Measurements from ENCODE around the gene LMTK3.

The LMTK3 gene

DNA sequence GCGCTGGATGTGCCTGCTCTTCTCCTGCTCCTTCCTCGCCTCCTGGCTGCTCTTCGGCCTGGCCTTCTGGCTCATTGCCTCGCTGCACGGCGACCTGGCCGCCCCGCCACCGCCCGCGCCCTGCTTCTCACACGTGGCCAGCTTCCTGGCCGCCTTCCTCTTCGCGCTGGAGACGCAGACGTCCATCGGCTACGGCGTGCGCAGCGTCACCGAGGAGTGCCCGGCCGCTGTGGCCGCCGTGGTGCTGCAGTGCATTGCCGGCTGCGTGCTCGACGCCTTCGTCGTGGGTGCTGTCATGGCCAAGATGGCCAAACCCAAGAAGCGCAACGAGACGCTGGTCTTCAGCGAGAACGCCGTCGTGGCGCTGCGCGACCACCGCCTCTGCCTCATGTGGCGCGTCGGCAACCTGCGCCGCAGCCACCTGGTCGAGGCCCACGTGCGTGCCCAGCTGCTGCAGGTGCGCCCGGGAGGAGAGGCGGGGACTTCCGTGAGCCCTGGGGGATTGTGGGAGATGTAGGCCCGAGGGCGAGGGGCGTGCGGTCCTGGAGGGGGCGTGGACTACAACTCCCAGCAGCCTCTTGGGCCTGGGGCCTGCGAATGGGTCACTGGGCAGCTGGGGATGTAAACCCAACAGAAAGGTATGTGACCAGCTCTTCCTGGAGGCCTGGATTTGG, 49.5 kb downstream of the LMTK3 start:
- no peaks in the 10 kb centered on the region for H3K4me1 Mint-ChIP-seq
- ATAC-seq (no peak), DNase-seq (no peak)
- H3K27ac Mint-ChIP-seq, result no peak overlapping the region
- H3K36me3 Mint-ChIP-seq (ENCODE audit: low read depth), result peaks cover 20% of the 10 kb centered on the region
- H3K4me3 Mint-ChIP-seq, result no peak overlapping the region
- H3K9me3 Mint-ChIP-seq, result no peaks in the 10 kb centered on the region
- H3K27me3 Mint-ChIP-seq, result no peaks in the 10 kb centered on the region

DNA sequence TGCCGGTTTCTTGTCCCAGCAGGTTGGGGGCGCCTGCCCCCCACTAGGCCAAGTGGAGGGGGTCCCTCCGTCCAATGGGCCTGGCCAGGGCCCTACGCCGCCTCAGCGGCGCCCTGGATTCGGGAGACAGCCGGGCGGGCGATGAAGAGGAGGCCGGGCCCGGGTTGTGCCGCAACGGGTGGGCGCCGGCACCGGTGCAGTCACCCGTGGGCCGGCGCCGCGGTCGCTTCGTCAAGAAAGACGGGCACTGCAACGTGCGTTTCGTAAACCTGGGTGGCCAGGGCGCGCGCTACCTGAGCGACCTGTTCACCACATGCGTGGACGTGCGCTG, 50.0 kb downstream of the LMTK3 start:
- ATAC-seq (no peak), DNase-seq (no peak)

DNA sequence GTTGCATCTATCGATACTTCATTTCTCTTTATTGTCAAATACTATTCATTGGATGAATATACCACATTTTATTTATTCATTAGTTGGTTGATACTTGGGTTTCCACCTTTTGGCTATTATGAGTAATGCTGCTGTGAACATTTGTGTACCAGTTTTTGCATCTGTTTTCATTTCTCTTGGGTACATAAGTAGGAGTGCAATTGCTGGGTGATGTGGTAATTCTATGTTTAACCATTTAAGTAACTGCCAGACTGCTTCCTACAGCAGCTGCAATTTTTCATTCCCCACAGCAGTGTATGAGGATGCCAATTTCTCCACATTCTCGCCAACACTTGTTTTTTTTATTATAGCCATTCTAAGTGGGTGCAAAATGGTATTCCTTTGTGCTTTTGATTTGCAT, 53.6 kb downstream of the LMTK3 start:
- H3K4me1 Mint-ChIP-seq, result peaks cover 6% of the 10 kb centered on the region
- H3K27me3 Mint-ChIP-seq, result no peaks in the 10 kb centered on the region
- ATAC-seq, result no peak
- H3K4me3 Mint-ChIP-seq, result no peak overlapping the region
- peaks cover 24% of the 10 kb centered on the region for H3K36me3 Mint-ChIP-seq (ENCODE audit: low read depth)
- no peaks in the 10 kb centered on the region for H3K9me3 Mint-ChIP-seq
- DNase-seq, result no peak
- H3K27ac Mint-ChIP-seq, result no peak overlapping the region

More for the DNA sequence above, 50.0 kb downstream of the LMTK3 start:
- H3K4me3 Mint-ChIP-seq, result no peak overlapping the region
- H3K27ac Mint-ChIP-seq, result no peak overlapping the region
- no peaks in the 10 kb centered on the region for H3K9me3 Mint-ChIP-seq
- peaks cover 20% of the 10 kb centered on the region for H3K36me3 Mint-ChIP-seq (ENCODE audit: low read depth)
- no peaks in the 10 kb centered on the region for H3K4me1 Mint-ChIP-seq
- no peaks in the 10 kb centered on the region for H3K27me3 Mint-ChIP-seq

DNA sequence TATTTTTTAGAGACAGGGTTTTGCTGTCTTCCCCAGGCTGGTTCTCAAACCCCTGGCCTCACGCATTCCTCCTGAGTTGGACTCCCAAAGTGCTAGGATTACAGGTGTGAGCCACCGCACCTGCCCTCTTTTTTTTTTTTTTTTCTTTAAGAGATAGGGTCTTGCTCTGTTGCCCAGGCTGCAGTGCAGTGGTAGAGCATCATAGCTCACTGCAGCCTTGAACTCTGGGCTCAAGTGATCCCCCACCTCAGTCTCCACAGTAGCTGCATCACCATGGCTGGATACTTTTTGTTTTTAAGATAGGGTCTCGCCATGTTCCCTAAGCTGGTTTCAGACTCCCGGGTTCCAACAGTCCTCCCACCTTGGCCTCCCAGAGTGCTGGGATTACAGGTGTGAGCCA, 54.8 kb downstream of the LMTK3 start:
- ATAC-seq (no peak), DNase-seq (no peak)
- Mint-ChIP-seq H3K4me3 (no peak overlapping the region), H3K27me3 (no peaks in the 10 kb centered on the region), H3K9me3 (no peaks in the 10 kb centered on the region), H3K4me1 (peaks cover 6% of the 10 kb centered on the region), H3K36me3 (ENCODE audit: low read depth) (peaks cover 22% of the 10 kb centered on the region), H3K27ac (no peak overlapping the region)

DNA sequence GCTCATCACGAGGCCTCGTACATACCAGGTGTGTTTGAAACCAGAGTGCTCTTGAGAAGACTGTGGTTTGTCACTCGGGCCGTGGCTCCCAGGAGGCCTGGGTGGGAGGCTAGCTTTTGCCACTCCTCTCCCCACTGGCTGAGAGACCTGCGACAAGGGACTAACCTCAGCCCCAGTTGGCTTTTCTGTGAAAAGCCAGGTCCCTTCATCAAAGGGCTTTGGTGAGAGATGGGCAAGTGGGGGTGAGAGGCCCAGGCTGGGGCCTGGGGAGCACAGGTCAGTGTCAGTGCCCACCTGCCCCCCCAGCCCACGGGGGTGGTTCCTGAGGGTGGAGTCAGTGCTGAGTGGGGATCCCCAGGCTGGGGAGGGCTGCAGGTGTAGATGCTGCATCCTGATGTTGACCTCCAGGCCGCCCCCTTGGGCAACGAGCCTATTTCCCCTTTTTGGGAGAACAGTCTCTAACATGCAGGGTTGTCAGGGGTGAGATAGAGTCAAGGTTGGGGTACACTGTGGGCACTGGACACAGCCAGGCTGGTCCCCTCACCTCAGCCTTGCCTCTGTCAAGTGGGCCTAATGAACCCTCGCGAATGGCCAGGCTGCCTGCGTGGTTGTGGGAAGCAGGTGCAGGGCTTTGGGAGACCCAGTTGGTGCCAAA, 55.6 kb downstream of the LMTK3 start:
- DNase-seq (no peak), ATAC-seq (no peak)
- Mint-ChIP-seq H3K9me3 (no peaks in the 10 kb centered on the region), H3K4me1 (peaks cover 8% of the 10 kb centered on the region), H3K27ac (no peak overlapping the region), H3K36me3 (ENCODE audit: low read depth) (peaks cover 28% of the 10 kb centered on the region), H3K27me3 (no peaks in the 10 kb centered on the region), H3K4me3 (no peak overlapping the region)

DNA sequence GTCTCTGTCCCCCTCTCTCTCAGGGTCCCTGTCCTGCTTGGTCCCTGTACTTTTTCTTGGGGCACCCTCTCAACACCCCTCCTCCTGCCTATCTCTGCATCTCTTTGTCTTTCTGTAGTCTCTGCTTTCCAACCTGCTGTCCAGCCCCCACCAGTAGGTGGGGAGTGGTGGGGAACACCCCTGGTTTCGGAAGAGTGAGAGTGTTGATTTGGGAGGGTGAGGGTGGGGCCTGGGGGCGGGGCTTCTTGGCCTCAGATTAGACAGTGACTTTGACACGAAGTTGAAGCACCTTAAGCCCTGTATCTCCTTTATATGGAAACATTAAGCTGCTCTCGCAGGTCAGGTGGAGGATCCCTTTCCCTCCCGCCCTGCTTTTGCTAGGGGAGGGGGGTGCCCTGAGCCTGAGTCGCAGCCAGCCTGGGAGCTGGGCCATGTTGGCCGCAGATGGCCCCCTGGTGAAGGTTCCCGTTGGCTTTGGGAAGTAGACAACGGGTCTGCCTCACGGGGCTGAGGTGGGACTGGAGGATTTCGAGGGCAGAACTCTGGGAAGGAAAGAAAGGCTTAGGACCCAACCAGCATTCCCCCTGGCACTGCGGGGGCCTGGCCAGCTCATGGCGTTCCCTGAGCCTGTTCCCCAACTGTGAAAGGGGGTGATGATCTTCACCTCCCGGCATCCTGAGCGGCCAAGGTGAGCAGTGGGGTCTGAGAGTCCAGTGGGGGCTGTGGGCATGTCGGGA, 56.3 kb downstream of the LMTK3 start, which contains the start of gene KCNJ14:
TSS of gene KCNJ14 (plus strand) at position 404 of the 737 bp plus-strand sequence. CDS start 6,151 bp downstream, outside the sequence.
- H3K27me3 Mint-ChIP-seq, result no peaks in the 10 kb centered on the region
- peaks cover 27% of the 10 kb centered on the region for H3K36me3 Mint-ChIP-seq (ENCODE audit: low read depth)

DNA sequence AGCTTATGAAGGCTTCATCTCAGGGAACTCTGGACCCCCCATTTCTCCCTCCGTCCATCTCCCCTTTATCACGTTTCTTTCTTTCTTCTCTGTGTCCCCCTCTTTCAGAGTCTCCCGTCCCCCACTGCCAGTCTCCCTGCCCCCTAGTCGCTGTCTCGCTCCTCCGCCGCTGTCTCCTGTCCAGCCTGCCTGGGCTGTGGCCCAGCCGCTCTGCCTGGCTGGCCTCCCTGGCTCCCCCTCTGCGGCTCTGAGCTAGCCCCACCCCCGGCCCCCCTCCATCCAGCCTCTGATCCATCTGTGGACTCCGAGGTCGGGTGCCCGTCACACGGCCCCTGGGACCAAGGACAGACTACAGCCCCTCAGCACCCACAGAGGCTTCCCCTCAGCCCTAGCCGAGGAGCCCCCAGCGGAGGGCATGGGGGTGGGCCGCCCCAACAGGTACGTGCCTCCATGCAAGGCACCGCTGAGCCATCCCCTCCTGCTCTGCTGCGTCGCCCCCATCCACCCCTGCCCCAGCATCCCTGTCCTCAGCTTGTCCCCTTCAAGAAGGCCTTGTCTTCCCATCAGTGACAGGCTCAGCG, 57.4 kb downstream of the LMTK3 start:
- no peaks in the 10 kb centered on the region for H3K9me3 Mint-ChIP-seq
- H3K4me1 Mint-ChIP-seq, result peaks cover 8% of the 10 kb centered on the region
- H3K27ac Mint-ChIP-seq, result no peak overlapping the region
- DNase-seq (no peak), ATAC-seq (no peak)
- H3K36me3 Mint-ChIP-seq (ENCODE audit: low read depth), result peaks cover 28% of the 10 kb centered on the region
- H3K4me3 Mint-ChIP-seq, result no peak overlapping the region
- no peaks in the 10 kb centered on the region for H3K27me3 Mint-ChIP-seq

More for the DNA sequence above, 56.3 kb downstream of the LMTK3 start, which contains the start of gene KCNJ14:
- Mint-ChIP-seq H3K4me1 (peaks cover 8% of the 10 kb centered on the region), H3K9me3 (no peaks in the 10 kb centered on the region), H3K27ac (no peak within 1 kb of the TSS), H3K4me3 (no peak within 1 kb of the TSS)
- ATAC-seq (no peak), DNase-seq (no peak)

DNA sequence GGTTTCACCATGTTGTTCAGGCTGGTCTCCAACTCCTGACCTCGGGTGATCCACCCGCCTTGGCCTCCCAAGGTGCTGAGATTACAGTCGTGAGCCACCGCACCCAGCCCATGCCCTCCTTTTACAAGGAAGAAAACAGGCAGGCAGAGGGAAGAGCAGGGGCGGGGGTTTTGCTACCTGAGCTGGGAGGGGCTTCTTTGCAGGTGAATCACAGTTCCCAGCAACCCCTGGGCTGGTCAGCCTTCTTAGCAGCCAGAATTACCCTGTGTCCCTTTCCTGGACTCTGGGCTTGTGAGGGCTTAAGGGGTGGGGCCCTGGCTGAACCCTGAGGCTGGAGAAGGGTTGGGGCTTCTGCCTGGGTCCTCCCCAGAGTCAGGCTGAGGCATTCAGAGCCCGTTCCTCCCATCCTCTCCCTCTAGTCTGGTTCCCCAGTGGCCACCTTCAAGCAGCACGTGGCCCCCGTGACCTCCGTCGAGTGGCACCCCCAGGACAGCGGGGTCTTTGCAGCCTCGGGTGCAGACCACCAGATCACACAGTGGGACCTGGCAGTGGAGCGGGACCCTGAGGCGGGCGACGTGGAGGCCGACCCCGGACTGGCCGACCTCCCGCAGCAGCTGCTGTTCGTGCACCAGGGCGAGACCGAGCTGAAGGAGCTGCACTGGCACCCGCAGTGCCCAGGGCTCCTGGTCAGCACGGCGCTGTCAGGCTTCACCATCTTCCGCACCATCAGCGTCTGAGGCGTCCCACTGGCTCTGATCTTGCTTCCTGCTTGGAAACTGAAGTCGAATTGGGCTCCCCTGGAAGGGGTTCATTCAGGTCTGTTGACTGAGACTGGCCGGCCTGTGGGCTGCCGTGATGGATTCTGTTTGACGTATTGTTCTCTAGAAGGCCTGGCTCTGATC, 59.1 kb downstream of the LMTK3 start:
- Mint-ChIP-seq H3K4me1 (peaks cover 18% of the 10 kb centered on the region), H3K27ac (no peak overlapping the region), H3K4me3 (no peak overlapping the region), H3K36me3 (ENCODE audit: low read depth) (peaks cover 34% of the 10 kb centered on the region), H3K27me3 (no peaks in the 10 kb centered on the region), H3K9me3 (no peaks in the 10 kb centered on the region)
- ATAC-seq, result no peak
- no peak for DNase-seq

DNA sequence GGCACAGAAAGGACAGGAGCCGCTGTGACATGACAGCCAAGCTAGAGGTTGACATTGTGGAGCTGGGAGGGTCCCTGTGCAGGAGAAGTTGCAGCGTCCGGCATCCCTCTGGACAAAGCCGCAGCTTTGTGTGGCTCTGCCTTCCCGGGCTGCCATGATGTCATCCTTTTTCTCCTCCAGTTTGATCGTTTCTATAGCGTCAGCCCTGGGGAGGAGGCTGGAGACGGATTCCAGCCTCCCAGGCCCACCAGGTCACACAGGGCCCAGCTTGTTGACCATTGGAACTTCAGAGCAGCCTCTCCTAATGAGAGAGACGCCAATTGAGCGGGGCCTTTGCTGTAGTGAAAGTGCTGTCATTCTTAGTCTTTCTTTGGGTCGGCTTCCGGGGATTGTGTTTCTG, 60.0 kb downstream of the LMTK3 start:
- no peak for DNase-seq
- Mint-ChIP-seq H3K27ac (no peak overlapping the region), H3K4me1 (peaks cover 24% of the 10 kb centered on the region), H3K9me3 (no peaks in the 10 kb centered on the region), H3K4me3 (no peak overlapping the region), H3K36me3 (ENCODE audit: low read depth) (peaks cover 39% of the 10 kb centered on the region), H3K27me3 (no peaks in the 10 kb centered on the region)
- no peak for ATAC-seq

DNA sequence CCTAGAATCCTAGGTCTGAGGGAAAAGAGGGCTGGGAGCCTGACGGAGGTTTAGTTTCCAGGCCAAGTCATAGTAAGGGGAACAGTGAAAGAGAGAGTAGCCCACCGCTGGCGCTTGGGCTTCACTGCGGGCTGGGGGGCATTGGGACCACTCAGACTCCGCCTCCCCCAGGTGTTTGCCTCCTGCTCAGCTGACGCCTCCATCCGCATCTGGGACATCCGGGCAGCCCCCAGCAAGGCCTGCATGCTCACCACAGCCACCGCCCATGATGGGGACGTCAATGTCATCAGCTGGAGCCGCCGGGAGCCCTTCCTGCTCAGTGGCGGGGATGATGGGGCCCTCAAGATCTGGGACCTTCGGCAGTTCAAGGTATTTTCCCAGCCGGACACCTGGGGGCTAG, 60.8 kb downstream of the LMTK3 start:
- Mint-ChIP-seq H3K4me3 (no peak overlapping the region), H3K4me1 (peaks cover 29% of the 10 kb centered on the region), H3K9me3 (no peaks in the 10 kb centered on the region), H3K27ac (no peak overlapping the region), H3K36me3 (ENCODE audit: low read depth) (peaks cover 46% of the 10 kb centered on the region), H3K27me3 (no peaks in the 10 kb centered on the region)
- DNase-seq (no peak), ATAC-seq (no peak)

DNA sequence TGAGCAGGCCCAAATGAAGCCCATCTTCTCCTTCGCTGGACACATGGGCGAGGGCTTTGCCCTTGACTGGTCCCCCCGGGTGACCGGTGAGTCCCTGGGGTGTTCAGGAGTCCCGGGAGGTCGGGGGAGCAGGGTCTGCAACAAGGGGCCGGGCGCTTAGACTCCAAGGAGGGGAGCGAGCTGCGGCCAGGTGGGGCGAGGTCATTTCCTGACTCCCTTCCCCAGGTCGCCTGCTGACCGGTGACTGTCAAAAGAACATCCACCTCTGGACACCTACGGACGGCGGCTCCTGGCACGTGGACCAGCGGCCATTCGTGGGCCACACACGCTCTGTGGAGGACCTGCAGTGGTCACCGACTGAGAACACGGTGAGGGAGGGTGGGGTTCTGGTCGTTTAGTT, 61.2 kb downstream of the LMTK3 start:
- H3K4me1 Mint-ChIP-seq, result peaks cover 32% of the 10 kb centered on the region
- DNase-seq (no peak), ATAC-seq (no peak)
- H3K4me3 Mint-ChIP-seq, result no peak overlapping the region
- peaks cover 48% of the 10 kb centered on the region for H3K36me3 Mint-ChIP-seq (ENCODE audit: low read depth)
- H3K27ac Mint-ChIP-seq, result no peak overlapping the region
- H3K9me3 Mint-ChIP-seq, result no peaks in the 10 kb centered on the region
- H3K27me3 Mint-ChIP-seq, result no peaks in the 10 kb centered on the region

DNA sequence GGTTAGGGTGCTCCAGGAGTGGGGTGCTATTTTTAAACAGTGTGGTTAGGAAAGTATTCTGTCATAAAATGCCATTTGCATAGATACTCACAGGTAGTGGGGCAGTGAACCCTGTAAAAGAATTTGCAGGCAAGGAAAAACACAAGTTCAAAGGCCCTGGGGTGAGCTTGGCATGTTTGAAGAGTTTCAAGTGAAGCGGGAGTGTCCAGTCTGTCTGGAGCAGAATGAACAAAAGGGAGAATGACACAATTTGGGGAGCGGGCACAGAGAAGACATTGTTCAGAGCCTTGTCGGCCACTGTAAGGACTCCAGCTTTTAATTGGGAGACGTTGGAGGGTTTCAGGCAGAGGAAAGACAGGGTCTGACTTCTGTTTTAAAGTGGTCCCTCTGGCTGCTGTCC, 63.1 kb downstream of the LMTK3 start:
- H3K27ac Mint-ChIP-seq, result peak overlapping the region; percentile 20
- ATAC-seq (no peak), DNase-seq (no peak)
- no peak overlapping the region for H3K4me3 Mint-ChIP-seq
- H3K9me3 Mint-ChIP-seq, result no peaks in the 10 kb centered on the region
- H3K4me1 Mint-ChIP-seq, result peaks cover 40% of the 10 kb centered on the region
- H3K36me3 Mint-ChIP-seq (ENCODE audit: low read depth), result peaks cover 45% of the 10 kb centered on the region
- peaks cover 11% of the 10 kb centered on the region for H3K27me3 Mint-ChIP-seq

DNA sequence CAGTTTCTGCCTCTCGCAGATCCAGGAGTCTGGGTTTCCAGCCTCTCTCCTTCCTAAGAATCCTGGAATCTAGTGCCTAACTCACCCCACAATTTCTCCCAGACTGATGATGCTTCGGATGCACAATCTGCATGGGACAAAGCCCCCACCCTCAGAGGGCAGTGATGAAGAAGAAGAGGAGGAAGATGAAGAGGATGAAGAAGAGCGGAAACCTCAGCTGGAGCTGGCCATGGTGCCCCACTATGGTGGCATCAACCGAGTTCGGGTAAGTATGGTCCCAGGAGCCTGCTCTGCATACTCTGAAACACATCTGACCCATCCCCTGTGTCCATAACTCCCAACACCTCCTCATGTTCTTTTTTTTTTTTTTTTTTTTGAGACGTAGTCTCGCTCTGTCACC, 65.1 kb downstream of the LMTK3 start:
- Mint-ChIP-seq H3K4me1 (peaks cover 43% of the 10 kb centered on the region), H3K36me3 (ENCODE audit: low read depth) (peaks cover 42% of the 10 kb centered on the region), H3K4me3 (peak overlapping the region; percentile 88), H3K9me3 (no peaks in the 10 kb centered on the region), H3K27ac (peak overlapping the region; percentile 91), H3K27me3 (peaks cover 19% of the 10 kb centered on the region)
- ATAC-seq (no peak), DNase-seq (no peak)
